ENCODE measurements around the gene IKZF2. TPM values are rescaled to one million over a fixed set of nuclear protein-coding genes. Genes with fewer than 3 reads are reported as not detected.

The IKZF2 gene
- total RNA-seq, 1 donor from 2014 or later = 16.4 TPM

DNA sequence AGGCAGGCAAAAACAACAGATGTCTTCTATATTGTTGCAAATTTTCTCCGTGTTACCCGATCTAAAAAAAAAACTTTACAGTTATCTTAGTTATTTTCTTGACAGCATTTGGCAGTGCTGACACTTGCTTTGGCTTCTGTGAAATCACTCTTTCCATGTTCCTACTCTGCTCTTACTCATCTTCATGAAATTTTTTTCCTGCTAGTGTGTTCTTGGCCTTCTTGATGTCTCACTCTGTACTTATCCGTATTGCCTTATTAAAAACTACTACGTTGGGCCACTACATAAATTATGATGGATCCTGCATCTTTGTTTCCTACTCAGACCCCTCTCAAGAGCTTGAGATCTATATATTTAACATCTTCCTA, 134.4 kb downstream of the IKZF2 start:
- DNase-seq (no peak), ATAC-seq (no peak)
- no peaks in the 10 kb centered on the region for H3K4me1 ChIP-seq
- intact Hi-C loops (cut with DNase I) = no loop called here
- H3K27me3 ChIP-seq = no peaks in the 10 kb centered on the region
- H3K9me3 ChIP-seq = no peaks in the 10 kb centered on the region
- H3K36me3 ChIP-seq = peaks cover 4% of the 10 kb centered on the region
- no peak overlapping the region for H3K4me3 ChIP-seq
- TF ChIP-seq, protein P1, sequence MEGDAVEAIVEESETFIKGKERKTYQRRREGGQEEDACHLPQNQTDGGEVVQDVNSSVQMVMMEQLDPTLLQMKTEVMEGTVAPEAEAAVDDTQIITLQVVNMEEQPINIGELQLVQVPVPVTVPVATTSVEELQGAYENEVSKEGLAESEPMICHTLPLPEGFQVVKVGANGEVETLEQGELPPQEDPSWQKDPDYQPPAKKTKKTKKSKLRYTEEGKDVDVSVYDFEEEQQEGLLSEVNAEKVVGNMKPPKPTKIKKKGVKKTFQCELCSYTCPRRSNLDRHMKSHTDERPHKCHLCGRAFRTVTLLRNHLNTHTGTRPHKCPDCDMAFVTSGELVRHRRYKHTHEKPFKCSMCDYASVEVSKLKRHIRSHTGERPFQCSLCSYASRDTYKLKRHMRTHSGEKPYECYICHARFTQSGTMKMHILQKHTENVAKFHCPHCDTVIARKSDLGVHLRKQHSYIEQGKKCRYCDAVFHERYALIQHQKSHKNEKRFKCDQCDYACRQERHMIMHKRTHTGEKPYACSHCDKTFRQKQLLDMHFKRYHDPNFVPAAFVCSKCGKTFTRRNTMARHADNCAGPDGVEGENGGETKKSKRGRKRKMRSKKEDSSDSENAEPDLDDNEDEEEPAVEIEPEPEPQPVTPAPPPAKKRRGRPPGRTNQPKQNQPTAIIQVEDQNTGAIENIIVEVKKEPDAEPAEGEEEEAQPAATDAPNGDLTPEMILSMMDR (IDR thresholded peaks at IDR 0.05) = no peak
- H3K27ac ChIP-seq = no peak overlapping the region

DNA sequence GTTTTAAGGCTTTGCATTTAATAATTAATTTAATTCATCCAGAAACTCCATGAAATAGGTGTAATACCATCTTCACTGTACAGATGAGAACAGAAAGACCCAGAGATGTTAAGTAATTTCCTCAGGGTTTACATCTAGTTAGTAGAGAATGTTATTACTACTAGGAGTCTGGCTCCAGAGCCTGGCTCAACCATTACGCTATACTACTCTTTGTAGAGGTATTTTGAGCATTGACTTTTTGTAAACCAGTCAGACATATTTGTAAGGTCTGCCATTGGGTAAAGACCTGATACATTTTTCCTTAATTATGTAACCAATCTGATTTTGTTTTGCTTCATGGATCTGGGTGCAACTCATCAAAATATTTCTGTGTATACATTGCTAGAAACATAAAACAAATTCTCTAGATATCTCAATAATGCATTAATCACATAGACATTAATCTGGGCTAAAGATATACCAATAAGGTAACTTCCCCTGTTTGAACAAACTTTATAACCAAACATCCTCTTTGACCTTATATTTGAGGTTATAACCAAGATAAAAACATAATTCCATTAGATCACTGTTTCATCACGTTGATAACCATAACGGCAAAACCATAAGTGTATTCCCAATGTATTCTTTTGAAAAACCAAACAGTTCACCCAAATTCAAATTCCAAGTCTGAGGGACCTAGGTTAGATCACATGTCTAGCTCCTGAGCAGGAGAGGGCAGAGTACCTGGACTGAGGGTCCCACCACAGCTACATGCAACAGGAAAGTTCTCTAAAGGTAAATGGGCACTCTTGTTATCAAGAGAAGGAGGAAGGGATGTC, 135.0 kb downstream of the IKZF2 start:
- intact Hi-C loops (cut with DNase I) = no loop called here
- Histone ChIP-seq H3K27ac (no peak overlapping the region), H3K36me3 (peaks cover 5% of the 10 kb centered on the region), H3K4me3 (no peak overlapping the region), H3K4me1 (no peaks in the 10 kb centered on the region), H3K27me3 (no peaks in the 10 kb centered on the region), H3K9me3 (no peaks in the 10 kb centered on the region)
- TF ChIP-seq, protein P1 (IDR thresholded peaks at IDR 0.05) = no peak
- ATAC-seq (no peak), DNase-seq (no peak)

- no peaks in the 10 kb centered on the region for H3K4me1 ChIP-seq
- H3K36me3 ChIP-seq = peaks cover 5% of the 10 kb centered on the region
- ATAC-seq = no peak
- no peak for DNase-seq
- H3K4me3 ChIP-seq = no peak overlapping the region
- no peaks in the 10 kb centered on the region for H3K27me3 ChIP-seq
- intact Hi-C loops (cut with DNase I) = no loop called here
- no peaks in the 10 kb centered on the region for H3K9me3 ChIP-seq
- no peak overlapping the region for H3K27ac ChIP-seq
- TF ChIP-seq, protein P1 (IDR thresholded peaks at IDR 0.05) = no peak
Measured at GRCh38 chr2:213015387-213016165, 135.8 kb downstream of the IKZF2 start.

DNA sequence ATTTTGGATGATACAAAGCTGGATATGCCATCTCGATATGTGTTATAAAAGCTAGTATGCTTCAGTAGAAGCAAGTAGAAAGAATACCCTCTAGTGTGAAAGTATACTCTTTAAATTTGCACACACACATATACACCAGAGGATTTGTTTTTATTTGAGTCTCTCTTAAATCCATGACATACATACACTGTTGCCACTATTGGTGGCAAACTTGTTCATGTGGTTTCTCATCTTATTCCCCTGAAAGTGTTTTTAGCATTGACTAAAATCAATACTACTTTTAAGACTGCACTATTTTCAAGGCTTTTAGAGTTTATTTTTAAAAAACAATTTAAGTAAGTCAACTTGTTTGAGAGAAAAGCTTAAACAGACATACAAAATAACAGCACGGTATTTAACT, 137.4 kb downstream of the IKZF2 start:
- peaks cover 5% of the 10 kb centered on the region for H3K36me3 ChIP-seq
- TF ChIP-seq, protein P1 (IDR thresholded peaks at IDR 0.05) = no peak
- H3K9me3 ChIP-seq = no peaks in the 10 kb centered on the region
- no peaks in the 10 kb centered on the region for H3K27me3 ChIP-seq
- no peak overlapping the region for H3K27ac ChIP-seq
- H3K4me3 ChIP-seq = no peak overlapping the region
- H3K4me1 ChIP-seq = no peaks in the 10 kb centered on the region
- no peak for DNase-seq
- ATAC-seq = no peak
- intact Hi-C loops (cut with DNase I) = no loop called here

DNA sequence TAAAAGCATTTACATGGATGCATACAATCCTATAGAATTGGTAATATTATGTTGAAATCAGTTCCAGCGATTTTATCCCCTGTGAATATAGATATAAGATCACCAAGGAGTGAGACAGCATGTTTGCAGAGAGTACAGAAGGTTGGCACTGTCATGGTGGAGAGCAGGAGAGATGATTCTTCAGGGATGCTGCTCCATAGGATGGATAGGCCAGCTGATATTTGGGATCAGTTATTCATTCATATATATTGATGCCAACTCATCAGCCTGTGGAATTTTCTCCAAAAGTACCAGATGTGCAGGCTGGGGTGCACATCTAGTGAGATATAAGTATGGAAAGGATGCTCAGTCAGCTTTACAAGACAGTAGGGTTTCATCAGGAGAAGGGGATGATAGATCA, 139.9 kb downstream of the IKZF2 start:
- Histone ChIP-seq H3K27ac (no peak overlapping the region), H3K4me1 (no peaks in the 10 kb centered on the region), H3K9me3 (no peaks in the 10 kb centered on the region), H3K4me3 (no peak overlapping the region), H3K27me3 (no peaks in the 10 kb centered on the region), H3K36me3 (peaks cover 5% of the 10 kb centered on the region)
- TF ChIP-seq, protein P1 (IDR thresholded peaks at IDR 0.05) = no peak
- ATAC-seq (no peak), DNase-seq (no peak)
- intact Hi-C loops (cut with DNase I) = no loop called here

Measured in upper lobe of right lung (tissue), 1 donor.